ENCODE measurements around the gene FEN1.
A peak's percentile ranks its signal among the peaks of the same experiment; 100 is the strongest.

The FEN1 gene, protein sequence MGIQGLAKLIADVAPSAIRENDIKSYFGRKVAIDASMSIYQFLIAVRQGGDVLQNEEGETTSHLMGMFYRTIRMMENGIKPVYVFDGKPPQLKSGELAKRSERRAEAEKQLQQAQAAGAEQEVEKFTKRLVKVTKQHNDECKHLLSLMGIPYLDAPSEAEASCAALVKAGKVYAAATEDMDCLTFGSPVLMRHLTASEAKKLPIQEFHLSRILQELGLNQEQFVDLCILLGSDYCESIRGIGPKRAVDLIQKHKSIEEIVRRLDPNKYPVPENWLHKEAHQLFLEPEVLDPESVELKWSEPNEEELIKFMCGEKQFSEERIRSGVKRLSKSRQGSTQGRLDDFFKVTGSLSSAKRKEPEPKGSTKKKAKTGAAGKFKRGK

GRCh38 chr11:61792310-61793082 lies at the start of gene FEN1, which contains the start of gene TMEM258:
Gene FEN1, plus strand, starts transcription at chr11:61792911. Its CDS starts 2,451 bp downstream, at chr11:61795362.
Gene TMEM258, minus strand, starts transcription at chr11:61792599. Its CDS starts 41 bp downstream, at chr11:61792558.
- peak within 1 kb of the TSS; percentile 89 for H3K4me3 ChIP-seq
- peak within 1 kb of the TSS; percentile 94 for H3K27ac ChIP-seq
- peak; percentile 94 for DNase-seq (ENCODE audit: low spot score)
- no peak for TF ChIP-seq CTCF (IDR thresholded peaks at IDR 0.05)

DNA sequence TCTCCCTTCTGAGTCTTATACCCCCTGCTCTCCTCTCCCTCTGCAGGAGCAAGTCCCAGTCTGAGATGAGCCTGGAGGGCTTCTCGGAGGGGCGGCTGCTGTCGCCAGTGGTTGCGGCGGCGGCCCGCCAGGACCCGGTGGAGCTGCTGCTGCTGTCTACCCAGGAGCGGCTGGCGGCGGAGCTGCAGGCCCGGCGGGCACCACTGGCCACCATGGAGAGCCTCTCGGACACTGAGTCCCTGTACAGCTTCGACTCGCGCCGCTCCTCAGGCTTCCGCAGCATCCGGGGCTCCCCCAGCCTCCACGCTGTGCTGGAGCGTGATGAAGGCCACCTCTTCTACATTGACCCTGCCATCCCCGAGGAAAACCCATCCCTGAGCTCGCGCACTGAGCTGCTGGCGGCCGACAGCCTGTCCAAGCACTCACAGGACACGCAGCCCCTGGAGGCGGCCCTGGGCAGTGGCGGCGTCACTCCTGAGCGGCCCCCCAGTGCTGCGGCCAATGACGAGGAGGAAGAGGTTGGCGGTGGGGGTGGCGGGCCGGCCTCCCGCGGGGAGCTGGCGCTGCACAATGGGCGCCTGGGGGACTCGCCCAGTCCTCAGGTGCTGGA lies 49.1 kb upstream of the FEN1 start:
- H3K27ac ChIP-seq = no peak overlapping the region
- no peak overlapping the region for H3K4me3 ChIP-seq
- no peak for TF ChIP-seq CTCF (IDR thresholded peaks at IDR 0.05)
- DNase-seq (ENCODE audit: low spot score) = no peak

GRCh38 chr11:61744181-61744580 lies 48.5 kb upstream of the FEN1 start:
- no peak for TF ChIP-seq CTCF (IDR thresholded peaks at IDR 0.05)
- DNase-seq (ENCODE audit: low spot score) = no peak
- Histone ChIP-seq H3K4me3 (no peak overlapping the region), H3K27ac (no peak overlapping the region)

- TF ChIP-seq CTCF (IDR thresholded peaks at IDR 0.05) = no peak
- Histone ChIP-seq H3K4me3 (no peak overlapping the region), H3K27ac (no peak overlapping the region)
- no peak for DNase-seq (ENCODE audit: low spot score)
These were observed 48.0 kb upstream of the FEN1 start for GRCh38 chr11:61744609-61745156.

DNA sequence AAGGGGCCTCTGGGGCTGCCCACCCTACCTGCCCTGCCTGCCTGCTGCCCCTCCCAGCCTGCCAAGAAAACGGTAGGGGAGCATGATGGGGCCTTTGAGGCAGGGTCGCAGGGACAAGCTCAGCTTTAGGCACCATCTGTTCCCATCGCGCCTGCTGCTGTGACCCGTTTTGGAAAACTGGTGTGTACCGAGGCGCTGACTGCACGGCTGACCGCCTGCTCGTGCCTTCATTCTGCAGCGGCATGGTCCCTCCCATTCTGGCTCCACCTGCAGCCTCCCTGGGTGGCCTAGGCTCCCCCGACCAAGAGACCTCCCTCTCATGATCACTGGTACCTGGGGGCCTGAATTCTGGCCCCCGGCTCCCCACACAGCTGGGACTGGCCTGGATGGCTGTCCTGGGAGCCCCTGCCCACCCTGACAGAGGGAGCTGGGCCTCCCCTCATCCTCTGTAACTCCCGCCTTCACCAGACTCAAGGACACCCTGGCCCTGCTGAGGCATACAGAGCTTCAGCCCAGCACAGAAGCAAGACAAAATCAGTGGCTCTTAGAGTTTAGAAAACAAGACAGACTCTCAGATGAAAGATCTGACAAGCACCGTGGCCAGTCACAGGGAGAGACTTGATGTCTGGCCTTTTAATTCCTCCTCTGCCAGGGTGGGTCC lies 46.8 kb upstream of the FEN1 start:
- Histone ChIP-seq H3K27ac (no peak overlapping the region), H3K4me3 (no peak overlapping the region)
- DNase-seq (ENCODE audit: low spot score) = no peak
- no peak for TF ChIP-seq CTCF (IDR thresholded peaks at IDR 0.05)

GRCh38 chr11:61746442-61747191 lies 46.1 kb upstream of the FEN1 start:
- Histone ChIP-seq H3K4me3 (no peak overlapping the region), H3K27ac (no peak overlapping the region)
- TF ChIP-seq CTCF (IDR thresholded peaks at IDR 0.05) = no peak
- no peak for DNase-seq (ENCODE audit: low spot score)

Measured in coronary artery (tissue), 2 donors.